Liver (tissue), 9 donors: Measurements from ENCODE around the gene KIZ. TPM values are rescaled to one million over a fixed set of nuclear protein-coding genes. Genes with fewer than 3 reads are reported as not detected.

Experiments
- DNase-seq: peaks from one replicate; pipeline ENCODE4 v3.0.0-alpha.2; 2017; ENCODE audit warnings: low spot score
- H3K27ac ChIP-seq, 2 donors: one replicate each; pipeline ENCODE4 v1.7.0; 2013; ENCODE audit warnings: inconsistent platforms in 2 of 2, low read length in 2 of 2, control low read depth in 1 of 2, low read depth in 1 of 2, mild to moderate bottlenecking in 1 of 2
- H3K27me3 ChIP-seq, 4 donors: one replicate each; pipeline versions ENCODE4 v1.6.1 to v1.7.0; 2013; ENCODE audit warnings: low read length in 3 of 4, inconsistent platforms in 1 of 4, mild to moderate bottlenecking in 1 of 4, moderate library complexity in 1 of 4; ENCODE audit not compliant: control insufficient read depth in 4 of 4, insufficient read depth in 4 of 4
- H3K36me3 ChIP-seq, 4 donors: one replicate each; pipeline versions ENCODE4 v1.6.1 to v1.7.0; 2013; ENCODE audit warnings: low read length in 3 of 4, mild to moderate bottlenecking in 3 of 4, low read depth in 1 of 4, moderate library complexity in 1 of 4; ENCODE audit not compliant: control insufficient read depth in 4 of 4, insufficient read depth in 3 of 4
- H3K4me1 ChIP-seq, 4 donors: one replicate each; pipeline versions ENCODE4 v1.6.1 to v1.7.0; 2013; ENCODE audit warnings: low read length in 3 of 4, mild to moderate bottlenecking in 3 of 4, moderate library complexity in 1 of 4; ENCODE audit not compliant: control insufficient read depth in 4 of 4, insufficient read depth in 4 of 4
- H3K4me3 ChIP-seq, 3 donors: one replicate each; pipeline versions ENCODE4 v1.6.1 to v1.7.0; 2013; ENCODE audit warnings: low read length in 3 of 3, control low read depth in 1 of 3, low read depth in 1 of 3, mild to moderate bottlenecking in 1 of 3
- H3K9ac ChIP-seq, 2 donors: one replicate each; pipeline ENCODE4 v1.7.0; 2013; ENCODE audit warnings: low read length in 2 of 2, mild to moderate bottlenecking in 2 of 2, moderate library complexity in 2 of 2, control low read depth in 1 of 2, low read depth in 1 of 2
- H3K9me3 ChIP-seq, 4 donors: one replicate each; pipeline versions ENCODE4 v1.6.1 to v1.7.0; 2013; ENCODE audit warnings: low read length in 3 of 4; ENCODE audit not compliant: control insufficient read depth in 4 of 4
- ATF3 ChIP-seq: IDR thresholded peaks from 2 replicates; pipeline ENCODE4 v1.6.1; 2016; ENCODE audit warnings: antibody characterized with exemption
- CTCF ChIP-seq: fragments of 150-350 bp; IDR thresholded peaks from 2 replicates; pipeline ENCODE4 v1.5.1; 2017; ENCODE audit warnings: improper control_type of control experiment, low read depth, low read length; ENCODE audit not compliant: missing input control
- GABPA ChIP-seq, 2 donors: IDR thresholded peaks in 1 of 2; conservative IDR thresholded peaks in 1 of 2; 2 replicates each; pipeline ENCODE4 v1.6.1; 2016; ENCODE audit warnings: antibody characterized with exemption in 2 of 2, mild to moderate bottlenecking in 1 of 2, moderate library complexity in 1 of 2
- JUND ChIP-seq, 2 donors: IDR thresholded peaks; 2 replicates each; pipeline ENCODE4 v1.6.1; 2016; ENCODE audit warnings: antibody characterized with exemption in 2 of 2
- MAX ChIP-seq: IDR thresholded peaks from 2 replicates; pipeline ENCODE4 v1.6.1; 2016; ENCODE audit warnings: antibody characterized with exemption
- NR2F2 ChIP-seq: IDR thresholded peaks from 2 replicates; pipeline ENCODE4 v1.6.1; 2016; ENCODE audit warnings: antibody characterized with exemption
- REST ChIP-seq: IDR thresholded peaks from 2 replicates; pipeline ENCODE4 v1.6.1; 2016; ENCODE audit warnings: antibody characterized with exemption, mild to moderate bottlenecking
- ZBTB33 ChIP-seq: IDR thresholded peaks from 2 replicates; pipeline ENCODE4 v1.6.1; 2016; ENCODE audit warnings: antibody characterized with exemption
- whole genome bisulfite sequencing: extraction: QIAGEN DNeasy Blood & Tissue Kit; methylation state at CpG from one replicate; pipeline ENCODE4 v1.1.7; 2013; 5-methylcytosine and 5-hydroxymethylcytosine counted together
- polyA plus RNA-seq, 2 donors: library from polyadenylated mRNA; stranded (reverse) in 1 of 2; unstranded in 1 of 2; fragments of 200-250 nt in 1 of 2; fragments of >200 nt in 1 of 2; fragmentation: Nextera tagmentation in 1 of 2; extraction: Ambion mirVana in 1 of 2; gene quantifications; one replicate each; pipeline versions ENCODE4 v1.2.1 to v1.2.3, GENCODE V29; 2013 to 2015
- total RNA-seq, 2 donors: library from RNA; depleted of rRNA; stranded (reverse); fragments of >200 nt; gene quantifications; one replicate each; pipeline ENCODE4 v1.2.3, GENCODE V29; 2014
- donor health status: healthy.
- donor health status: healthy.
- donor health status: healthy.
- donor health status: healthy.
- donor health status: healthy.

KIZ gene
- total and polyA plus RNA-seq, 4 donors, result 3.0 to 9.5 (median 5.2) TPM

DNA sequence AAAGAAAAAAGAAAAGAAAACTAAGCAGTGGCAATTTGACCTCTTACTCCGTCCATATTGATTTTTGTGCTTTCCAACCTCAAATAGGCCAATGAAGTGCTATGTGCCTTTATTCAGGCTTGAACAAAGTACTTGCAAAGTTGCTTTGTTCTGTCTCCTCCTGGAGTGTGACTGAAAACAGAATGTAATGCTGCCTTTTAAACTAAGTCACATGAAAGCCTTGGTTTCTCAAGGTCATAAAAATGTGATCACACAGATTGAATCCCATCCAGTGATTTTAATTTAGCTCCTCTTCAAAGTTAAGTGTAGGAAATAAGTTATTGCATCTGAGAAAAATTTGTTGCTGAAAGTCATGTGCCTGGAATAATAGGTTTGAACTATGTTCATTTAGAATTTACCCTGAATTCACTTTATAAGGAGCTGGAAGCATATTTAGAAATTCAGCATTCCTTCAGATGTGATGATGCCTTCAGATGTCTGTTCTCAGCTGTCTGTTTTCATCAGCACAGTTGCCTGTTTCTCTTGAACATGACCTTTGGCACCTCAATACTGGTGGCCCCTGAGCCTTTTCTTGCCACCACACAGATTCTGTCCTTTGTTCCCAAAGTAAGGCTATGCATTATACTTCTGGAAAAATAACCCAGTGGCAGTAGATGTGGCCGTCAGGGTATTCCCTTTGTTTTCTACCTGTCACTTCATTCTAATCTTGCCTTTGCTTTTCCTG is 48.8 kb downstream of the KIZ start (continued):
- TF ChIP-seq REST (no peak), MAX (no peak)

- Histone ChIP-seq H3K4me3 (no peak overlapping the region), H3K36me3 (no peaks in the 10 kb centered on the region), H3K27me3 (no peaks in the 10 kb centered on the region), H3K4me1 (no peaks in the 10 kb centered on the region), H3K9ac (no peak overlapping the region), H3K9me3 (no peaks in the 10 kb centered on the region), H3K27ac (no peak overlapping the region)
- no peak for DNase-seq
- no peak for TF ChIP-seq JUND (IDR thresholded peaks at IDR 0.05)
- TF ChIP-seq REST, result no peak
- TF ChIP-seq ATF3, result no peak
- TF ChIP-seq ZBTB33, result no peak
- TF ChIP-seq GABPA (IDR thresholded peaks at IDR 0.05 in 1 of 2, conservative IDR thresholded peaks at IDR 0.05 in 1 of 2), result no peak
These were observed 49.6 kb downstream of the KIZ start for GRCh38 chr20:21175433-21175832.

DNA sequence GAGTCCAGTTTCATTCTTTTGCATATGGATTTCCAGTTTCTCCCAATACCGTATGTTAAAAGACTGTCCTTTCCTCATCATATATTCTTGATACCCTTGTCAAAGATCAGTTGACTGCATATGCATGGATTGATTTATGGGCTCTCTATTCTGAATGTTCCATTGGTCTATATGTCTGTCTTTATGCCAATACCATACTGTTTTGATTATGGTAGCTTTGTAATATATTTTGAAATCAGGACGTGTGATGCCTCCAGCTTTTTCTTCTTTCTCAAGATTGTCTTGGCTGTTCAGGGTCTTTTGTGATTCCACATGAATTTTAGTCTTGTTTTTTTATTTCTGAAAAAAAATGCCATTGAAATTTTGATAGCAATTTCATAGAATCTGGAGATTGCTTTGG is 51.9 kb downstream of the KIZ start:
- TF ChIP-seq NR2F2, result no peak
- no peak for TF ChIP-seq CTCF
- TF ChIP-seq ZBTB33, result no peak
- no peak for TF ChIP-seq JUND (IDR thresholded peaks at IDR 0.05)
- Histone ChIP-seq H3K4me3 (no peak overlapping the region), H3K9ac (no peak overlapping the region), H3K27me3 (no peaks in the 10 kb centered on the region), H3K27ac (no peak overlapping the region), H3K4me1 (no peaks in the 10 kb centered on the region), H3K9me3 (no peaks in the 10 kb centered on the region), H3K36me3 (no peaks in the 10 kb centered on the region)
- 97% methylated on average over 2 of the region's 2 CpGs for WGBS
- DNase-seq, result no peak
